ENCODE measurements around the gene PRICKLE4.

The PRICKLE4 gene

GRCh38 chr6:41748102-41748477 is 32.5 kb upstream of the PRICKLE4 start:
- H4K20me1 ChIP-seq (ENCODE audit: insufficient read depth, low read length), result no peaks in the 10 kb centered on the region
- no peak overlapping the region for H3K4me3 ChIP-seq (ENCODE audit: low read depth in 1 of 2, low read length in 2 of 2)
- H3K27ac ChIP-seq (ENCODE audit: low read length), result no peak overlapping the region
- TF ChIP-seq EZH2 (IDR thresholded peaks at IDR 0.05; ENCODE audit: borderline replicate concordance, low read depth, low read length, severe bottlenecking), result no peak
- no peak for TF ChIP-seq CTCF (IDR thresholded peaks at IDR 0.05; ENCODE audit: borderline replicate concordance, extremely low read depth, low read length, poor library complexity, severe bottlenecking)
- H3K36me3 ChIP-seq (ENCODE audit: insufficient read depth, low read length), result no peaks in the 10 kb centered on the region
- no peak overlapping the region for H3K4me2 ChIP-seq (ENCODE audit: insufficient read depth, low read length)
- no peaks in the 10 kb centered on the region for H3K4me1 ChIP-seq (ENCODE audit: insufficient read depth, low read length)
- H3K27me3 ChIP-seq (ENCODE audit: insufficient read depth, low read length, poor library complexity), result no peaks in the 10 kb centered on the region
- no peaks in the 10 kb centered on the region for H3K9me3 ChIP-seq (ENCODE audit: insufficient read depth, low read length, severe bottlenecking)
- no peak overlapping the region for H3K9ac ChIP-seq (ENCODE audit: low read depth, low read length)
- DNase-seq (no peak), ATAC-seq (ENCODE audit: insufficient read depth, low read depth) (no peak)
- H2AFZ ChIP-seq (ENCODE audit: low read depth, low read length), result no peak overlapping the region
- H3K79me2 ChIP-seq (ENCODE audit: insufficient read depth, low read length), result no peaks in the 10 kb centered on the region

- Histone ChIP-seq H2AFZ (ENCODE audit: low read depth, low read length) (no peak overlapping the region), H3K79me2 (ENCODE audit: insufficient read depth, low read length) (no peaks in the 10 kb centered on the region), H3K36me3 (ENCODE audit: insufficient read depth, low read length) (no peaks in the 10 kb centered on the region), H3K4me1 (ENCODE audit: insufficient read depth, low read length) (no peaks in the 10 kb centered on the region), H4K20me1 (ENCODE audit: insufficient read depth, low read length) (no peaks in the 10 kb centered on the region), H3K4me3 (ENCODE audit: low read depth in 1 of 2, low read length in 2 of 2) (no peak overlapping the region), H3K4me2 (ENCODE audit: insufficient read depth, low read length) (no peak overlapping the region), H3K9me3 (ENCODE audit: insufficient read depth, low read length, severe bottlenecking) (no peaks in the 10 kb centered on the region), H3K27ac (ENCODE audit: low read length) (no peak overlapping the region), H3K9ac (ENCODE audit: low read depth, low read length) (no peak overlapping the region), H3K27me3 (ENCODE audit: insufficient read depth, low read length, poor library complexity) (no peaks in the 10 kb centered on the region)
- DNase-seq (no peak), ATAC-seq (ENCODE audit: insufficient read depth, low read depth) (no peak)
- TF ChIP-seq EZH2 (IDR thresholded peaks at IDR 0.05; ENCODE audit: borderline replicate concordance, low read depth, low read length, severe bottlenecking) (no peak), CTCF (IDR thresholded peaks at IDR 0.05; ENCODE audit: borderline replicate concordance, extremely low read depth, low read length, poor library complexity, severe bottlenecking) (no peak)
These were observed 32.0 kb upstream of the PRICKLE4 start for GRCh38 chr6:41748542-41748941.

GRCh38 chr6:41750374-41750773 is 30.2 kb upstream of the PRICKLE4 start:
- no peak for TF ChIP-seq EZH2 (IDR thresholded peaks at IDR 0.05; ENCODE audit: borderline replicate concordance, low read depth, low read length, severe bottlenecking)
- TF ChIP-seq CTCF (IDR thresholded peaks at IDR 0.05; ENCODE audit: borderline replicate concordance, extremely low read depth, low read length, poor library complexity, severe bottlenecking), result no peak
- no peak overlapping the region for H3K27ac ChIP-seq (ENCODE audit: low read length)
- no peaks in the 10 kb centered on the region for H3K36me3 ChIP-seq (ENCODE audit: insufficient read depth, low read length)
- no peaks in the 10 kb centered on the region for H3K4me1 ChIP-seq (ENCODE audit: insufficient read depth, low read length)
- H4K20me1 ChIP-seq (ENCODE audit: insufficient read depth, low read length), result no peaks in the 10 kb centered on the region
- H3K9me3 ChIP-seq (ENCODE audit: insufficient read depth, low read length, severe bottlenecking), result no peaks in the 10 kb centered on the region
- DNase-seq (no peak), ATAC-seq (ENCODE audit: insufficient read depth, low read depth) (no peak)
- H3K27me3 ChIP-seq (ENCODE audit: insufficient read depth, low read length, poor library complexity), result no peaks in the 10 kb centered on the region
- H3K79me2 ChIP-seq (ENCODE audit: insufficient read depth, low read length), result no peaks in the 10 kb centered on the region
- no peak overlapping the region for H3K9ac ChIP-seq (ENCODE audit: low read depth, low read length)
- no peak overlapping the region for H3K4me3 ChIP-seq (ENCODE audit: low read depth in 1 of 2, low read length in 2 of 2)
- no peak overlapping the region for H2AFZ ChIP-seq (ENCODE audit: low read depth, low read length)
- H3K4me2 ChIP-seq (ENCODE audit: insufficient read depth, low read length), result no peak overlapping the region

- Histone ChIP-seq H3K9ac (ENCODE audit: low read depth, low read length) (no peak overlapping the region), H3K4me3 (ENCODE audit: low read depth in 1 of 2, low read length in 2 of 2) (no peak overlapping the region), H3K9me3 (ENCODE audit: insufficient read depth, low read length, severe bottlenecking) (no peaks in the 10 kb centered on the region), H3K27me3 (ENCODE audit: insufficient read depth, low read length, poor library complexity) (peaks cover 2% of the 10 kb centered on the region), H4K20me1 (ENCODE audit: insufficient read depth, low read length) (no peaks in the 10 kb centered on the region), H3K36me3 (ENCODE audit: insufficient read depth, low read length) (no peaks in the 10 kb centered on the region), H3K79me2 (ENCODE audit: insufficient read depth, low read length) (no peaks in the 10 kb centered on the region), H3K4me1 (ENCODE audit: insufficient read depth, low read length) (no peaks in the 10 kb centered on the region), H2AFZ (ENCODE audit: low read depth, low read length) (no peak overlapping the region), H3K27ac (ENCODE audit: low read length) (no peak overlapping the region), H3K4me2 (ENCODE audit: insufficient read depth, low read length) (no peak overlapping the region)
- DNase-seq (no peak), ATAC-seq (ENCODE audit: insufficient read depth, low read depth) (no peak)
- TF ChIP-seq EZH2 (IDR thresholded peaks at IDR 0.05; ENCODE audit: borderline replicate concordance, low read depth, low read length, severe bottlenecking) (no peak), CTCF (IDR thresholded peaks at IDR 0.05; ENCODE audit: borderline replicate concordance, extremely low read depth, low read length, poor library complexity, severe bottlenecking) (no peak)
These were observed 24.7 kb upstream of the PRICKLE4 start for GRCh38 chr6:41755895-41756294.

Data from DND-41 (cell line).